Measurements from ENCODE around the gene P3H2. TPM values are rescaled to one million over a fixed set of nuclear protein-coding genes. Genes with fewer than 3 reads are reported as not detected.

Gene P3H2
- total RNA-seq, 1 donor from 2014 or later, result 19.8 TPM

DNA sequence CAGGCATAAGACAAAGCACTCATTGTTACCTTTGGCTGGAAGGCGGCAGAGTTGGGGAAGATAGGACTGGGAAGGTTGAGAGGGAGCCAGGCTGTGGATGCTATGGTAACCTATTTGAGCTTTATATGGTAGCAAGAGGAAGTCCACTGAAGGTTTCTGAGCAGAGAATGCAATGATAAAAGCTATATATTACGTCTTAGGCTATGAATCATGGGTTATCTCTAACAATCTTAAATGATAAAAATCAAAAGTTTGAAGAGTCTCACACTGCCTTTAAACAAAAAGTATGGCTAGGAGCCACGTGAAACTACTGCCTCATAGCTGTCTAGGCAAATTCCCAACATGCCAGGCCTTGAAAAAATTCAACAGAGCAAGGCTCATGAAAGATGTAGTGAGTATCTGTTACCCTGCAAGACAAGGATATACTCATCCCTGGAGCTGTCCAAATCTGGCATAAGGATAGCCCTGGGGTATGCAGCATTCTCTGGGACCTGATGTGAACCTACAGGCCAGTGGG, 4.1 kb downstream of the P3H2 start:
- Histone ChIP-seq H3K9ac (ENCODE audit: low read depth in 1 of 3, low read length in 3 of 3) (no peak overlapping the region), H3K36me3 (ENCODE audit: control insufficient read depth in 3 of 3, insufficient read depth in 3 of 3, low read length in 3 of 3) (no peaks in the 10 kb centered on the region), H3K27ac (ENCODE audit: low read depth, low read length) (no peak overlapping the region), H3K4me3 (ENCODE audit: low read length in 3 of 3) (no peak overlapping the region), H3K4me1 (ENCODE audit: control insufficient read depth in 3 of 3, insufficient read depth in 3 of 3, low read length in 3 of 3) (peaks cover 0 to 4% (median 3%) of the 10 kb centered on the region in 3 donors), H3K9me3 (ENCODE audit: control insufficient read depth in 3 of 3, low read length in 3 of 3) (no peaks in the 10 kb centered on the region), H3K27me3 (ENCODE audit: control insufficient read depth in 3 of 3, insufficient read depth in 3 of 3, low read length in 3 of 3) (peaks cover 0 to 11% (median 7%) of the 10 kb centered on the region in 3 donors)

DNA sequence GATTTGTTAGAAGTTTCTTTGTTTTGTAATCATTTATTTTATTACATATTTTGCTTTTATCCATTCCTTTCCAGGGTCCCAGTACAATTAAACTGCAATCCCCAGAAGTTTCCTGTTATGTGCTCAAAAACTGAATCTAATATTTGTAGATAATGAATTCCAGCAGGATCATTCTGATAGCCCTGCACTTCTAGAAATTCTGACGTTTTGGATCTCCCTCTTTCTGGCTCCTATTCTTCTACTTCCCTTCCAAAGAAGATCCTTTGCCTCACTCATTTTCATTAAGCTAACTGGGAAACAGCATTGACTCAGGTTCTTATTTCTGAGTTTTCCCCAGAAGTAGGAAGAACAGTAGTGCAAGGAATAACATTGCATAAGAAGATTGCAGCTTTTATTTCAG, 9.9 kb downstream of the P3H2 start:
- no peak overlapping the region for H3K27ac ChIP-seq (ENCODE audit: low read depth, low read length)
- no peaks in the 10 kb centered on the region for H3K4me1 ChIP-seq (ENCODE audit: control insufficient read depth in 3 of 3, insufficient read depth in 3 of 3, low read length in 3 of 3)
- no peaks in the 10 kb centered on the region for H3K9me3 ChIP-seq (ENCODE audit: control insufficient read depth in 3 of 3, low read length in 3 of 3)
- H3K9ac ChIP-seq (ENCODE audit: low read depth in 1 of 3, low read length in 3 of 3), result no peak overlapping the region
- H3K36me3 ChIP-seq (ENCODE audit: control insufficient read depth in 3 of 3, insufficient read depth in 3 of 3, low read length in 3 of 3), result no peaks in the 10 kb centered on the region
- H3K4me3 ChIP-seq (ENCODE audit: low read length in 3 of 3), result no peak overlapping the region
- H3K27me3 ChIP-seq (ENCODE audit: control insufficient read depth in 3 of 3, insufficient read depth in 3 of 3, low read length in 3 of 3), result no peaks in the 10 kb centered on the region

DNA sequence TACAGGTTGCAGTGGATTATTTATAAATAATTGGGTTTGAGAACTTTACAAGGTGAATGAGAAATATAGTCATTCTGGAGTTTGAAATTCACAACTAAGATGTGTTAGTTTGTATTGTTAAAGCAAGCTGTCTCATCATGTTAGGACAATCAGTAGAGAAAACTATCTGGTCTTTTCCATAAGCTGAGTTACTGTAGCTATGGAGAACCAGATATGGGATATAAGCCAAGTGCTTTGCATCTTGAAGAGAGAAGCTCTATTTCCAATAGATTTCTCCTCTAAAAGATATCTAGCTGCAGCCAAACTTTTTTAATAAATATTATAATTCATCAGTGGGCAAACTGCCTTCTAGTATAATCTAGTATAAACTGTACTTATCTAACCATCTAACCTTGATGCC, 11.3 kb downstream of the P3H2 start:
- no peaks in the 10 kb centered on the region for H3K4me1 ChIP-seq (ENCODE audit: control insufficient read depth in 3 of 3, insufficient read depth in 3 of 3, low read length in 3 of 3)
- H3K9ac ChIP-seq (ENCODE audit: low read depth in 1 of 3, low read length in 3 of 3), result no peak overlapping the region
- H3K9me3 ChIP-seq (ENCODE audit: control insufficient read depth in 3 of 3, low read length in 3 of 3), result no peaks in the 10 kb centered on the region
- H3K27me3 ChIP-seq (ENCODE audit: control insufficient read depth in 3 of 3, insufficient read depth in 3 of 3, low read length in 3 of 3), result no peaks in the 10 kb centered on the region
- H3K27ac ChIP-seq (ENCODE audit: low read depth, low read length), result no peak overlapping the region
- no peaks in the 10 kb centered on the region for H3K36me3 ChIP-seq (ENCODE audit: control insufficient read depth in 3 of 3, insufficient read depth in 3 of 3, low read length in 3 of 3)
- no peak overlapping the region for H3K4me3 ChIP-seq (ENCODE audit: low read length in 3 of 3)

DNA sequence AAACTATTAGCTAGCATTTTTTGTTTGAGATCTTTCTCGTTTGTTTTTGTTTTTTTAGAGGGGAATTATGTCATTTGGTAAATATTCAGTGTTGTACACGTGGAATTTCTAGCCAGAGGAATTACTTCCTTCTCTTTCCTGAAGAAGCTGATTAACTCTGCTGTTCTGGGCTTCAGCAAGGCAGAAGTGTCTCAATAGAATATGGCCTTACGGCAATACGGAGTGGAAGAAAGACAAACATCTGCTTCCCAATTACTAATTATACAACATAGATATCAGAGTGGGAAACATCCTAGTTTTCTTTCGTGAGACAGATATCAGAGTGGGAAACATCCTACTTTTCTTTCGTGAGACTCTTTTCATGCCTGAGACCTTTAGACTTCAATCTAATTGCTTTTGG, 11.9 kb downstream of the P3H2 start:
- no peak overlapping the region for H3K4me3 ChIP-seq (ENCODE audit: low read length in 3 of 3)
- H3K9ac ChIP-seq (ENCODE audit: low read depth in 1 of 3, low read length in 3 of 3), result no peak overlapping the region
- H3K4me1 ChIP-seq (ENCODE audit: control insufficient read depth in 3 of 3, insufficient read depth in 3 of 3, low read length in 3 of 3), result no peaks in the 10 kb centered on the region
- no peaks in the 10 kb centered on the region for H3K27me3 ChIP-seq (ENCODE audit: control insufficient read depth in 3 of 3, insufficient read depth in 3 of 3, low read length in 3 of 3)
- no peaks in the 10 kb centered on the region for H3K36me3 ChIP-seq (ENCODE audit: control insufficient read depth in 3 of 3, insufficient read depth in 3 of 3, low read length in 3 of 3)
- no peaks in the 10 kb centered on the region for H3K9me3 ChIP-seq (ENCODE audit: control insufficient read depth in 3 of 3, low read length in 3 of 3)
- no peak overlapping the region for H3K27ac ChIP-seq (ENCODE audit: low read depth, low read length)

DNA sequence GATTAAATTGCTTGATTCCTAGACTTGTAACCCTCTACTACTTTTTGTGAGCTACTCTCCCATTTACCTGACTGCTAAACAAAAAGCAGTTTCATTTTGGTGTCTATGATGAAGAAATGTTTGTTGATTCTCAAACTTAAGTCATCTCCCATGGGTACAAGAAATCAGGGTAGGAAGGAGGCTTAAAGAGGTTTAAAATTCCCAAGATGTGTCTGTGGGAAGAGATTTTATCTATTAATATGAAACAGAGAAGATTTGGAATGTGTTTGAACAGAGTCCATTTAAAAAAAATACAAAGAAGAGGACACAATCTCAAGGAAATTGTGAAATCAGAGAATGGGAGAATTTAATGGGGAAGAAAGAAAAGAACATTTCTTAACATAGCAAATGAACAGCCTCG, 14.8 kb downstream of the P3H2 start:
- Histone ChIP-seq H3K27ac (ENCODE audit: low read depth, low read length) (no peak overlapping the region), H3K4me3 (ENCODE audit: low read length in 3 of 3) (no peak overlapping the region), H3K9ac (ENCODE audit: low read depth in 1 of 3, low read length in 3 of 3) (no peak overlapping the region), H3K36me3 (ENCODE audit: control insufficient read depth in 3 of 3, insufficient read depth in 3 of 3, low read length in 3 of 3) (no peaks in the 10 kb centered on the region), H3K9me3 (ENCODE audit: control insufficient read depth in 3 of 3, low read length in 3 of 3) (no peaks in the 10 kb centered on the region), H3K27me3 (ENCODE audit: control insufficient read depth in 3 of 3, insufficient read depth in 3 of 3, low read length in 3 of 3) (no peaks in the 10 kb centered on the region), H3K4me1 (ENCODE audit: control insufficient read depth in 3 of 3, insufficient read depth in 3 of 3, low read length in 3 of 3) (no peaks in the 10 kb centered on the region)

DNA sequence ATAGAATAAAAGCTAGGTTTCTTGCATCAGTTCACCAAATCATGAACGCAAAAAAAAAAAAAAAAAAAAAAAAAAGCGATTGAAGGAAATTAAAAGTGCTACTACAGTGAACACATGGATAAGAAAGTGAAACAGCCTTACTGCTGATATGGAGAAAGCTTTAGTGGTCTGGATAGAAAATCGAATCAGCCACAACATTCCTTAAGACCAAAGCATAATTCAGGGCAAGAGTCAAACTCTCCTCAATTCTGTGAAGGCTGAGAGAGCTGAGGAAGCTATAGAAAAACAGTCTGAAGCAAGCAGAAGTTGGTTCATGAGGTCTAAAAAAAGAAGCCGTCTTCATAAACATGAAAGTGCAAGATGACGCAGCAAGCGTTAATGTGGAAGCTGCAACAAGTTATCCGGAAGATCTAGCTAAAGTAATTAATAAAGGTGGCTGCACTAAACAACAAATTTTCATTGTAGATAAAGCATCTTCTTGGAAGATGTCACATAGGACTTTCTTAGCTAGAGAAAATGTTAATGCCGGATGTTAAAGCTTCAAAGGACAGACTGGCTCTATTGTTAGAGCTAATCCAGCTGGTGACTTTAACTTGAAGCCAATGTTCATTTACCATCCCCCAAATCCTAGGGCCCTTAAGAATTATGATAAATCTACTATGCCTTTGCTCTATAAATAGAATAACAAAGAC, 19.2 kb downstream of the P3H2 start:
- Histone ChIP-seq H3K27me3 (ENCODE audit: control insufficient read depth in 3 of 3, insufficient read depth in 3 of 3, low read length in 3 of 3) (no peaks in the 10 kb centered on the region), H3K27ac (ENCODE audit: low read depth, low read length) (no peak overlapping the region), H3K9ac (ENCODE audit: low read depth in 1 of 3, low read length in 3 of 3) (no peak overlapping the region)

DNA sequence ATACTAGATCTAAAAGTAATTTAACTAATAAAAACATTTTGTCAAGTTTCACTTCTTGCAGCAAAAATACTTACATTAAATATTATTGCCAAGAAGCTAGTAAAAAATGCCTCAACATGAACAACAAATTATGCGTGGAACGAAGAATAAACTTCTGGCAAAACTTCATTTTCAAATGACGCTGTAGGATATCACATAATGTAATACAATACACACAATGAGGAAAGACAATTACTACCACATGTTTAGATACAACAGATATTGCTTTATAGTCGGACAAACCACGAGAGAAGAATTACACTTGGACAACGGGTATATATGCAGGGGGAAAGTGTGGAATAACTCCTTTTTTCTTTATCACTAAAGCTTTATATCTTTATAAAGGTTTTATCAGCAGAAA, 21.6 kb downstream of the P3H2 start:
- Histone ChIP-seq H3K27ac (ENCODE audit: low read depth, low read length) (no peak overlapping the region), H3K4me1 (ENCODE audit: control insufficient read depth in 3 of 3, insufficient read depth in 3 of 3, low read length in 3 of 3) (no peaks in the 10 kb centered on the region), H3K36me3 (ENCODE audit: control insufficient read depth in 3 of 3, insufficient read depth in 3 of 3, low read length in 3 of 3) (no peaks in the 10 kb centered on the region), H3K9ac (ENCODE audit: low read depth in 1 of 3, low read length in 3 of 3) (no peak overlapping the region), H3K27me3 (ENCODE audit: control insufficient read depth in 3 of 3, insufficient read depth in 3 of 3, low read length in 3 of 3) (no peaks in the 10 kb centered on the region), H3K4me3 (ENCODE audit: low read length in 3 of 3) (no peak overlapping the region), H3K9me3 (ENCODE audit: control insufficient read depth in 3 of 3, low read length in 3 of 3) (no peaks in the 10 kb centered on the region)

More for the DNA sequence above, 19.2 kb downstream of the P3H2 start:
- Histone ChIP-seq H3K4me1 (ENCODE audit: control insufficient read depth in 3 of 3, insufficient read depth in 3 of 3, low read length in 3 of 3) (no peaks in the 10 kb centered on the region), H3K4me3 (ENCODE audit: low read length in 3 of 3) (peak overlapping the region in 1 of 3 donors; percentile 18), H3K36me3 (ENCODE audit: control insufficient read depth in 3 of 3, insufficient read depth in 3 of 3, low read length in 3 of 3) (no peaks in the 10 kb centered on the region), H3K9me3 (ENCODE audit: control insufficient read depth in 3 of 3, low read length in 3 of 3) (no peaks in the 10 kb centered on the region)

DNA sequence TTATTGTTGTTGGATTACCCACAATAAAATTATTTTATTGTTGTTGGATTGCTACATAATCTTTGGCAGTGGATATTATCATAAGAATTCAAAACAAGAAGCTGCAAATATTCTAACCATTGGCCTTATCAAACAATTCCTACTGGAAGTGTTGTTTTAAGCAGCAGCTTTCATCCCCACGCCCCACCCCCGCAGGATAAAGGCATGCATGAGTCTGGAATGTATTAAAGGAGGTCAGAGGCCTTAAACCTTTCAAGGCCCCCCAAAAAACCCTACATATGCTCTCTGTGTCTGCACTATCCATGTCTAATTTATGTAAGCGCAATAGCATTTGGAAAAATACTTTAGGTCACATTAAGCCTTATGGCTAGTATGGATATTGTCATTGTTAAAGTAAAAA, 23.1 kb downstream of the P3H2 start:
- H3K9ac ChIP-seq (ENCODE audit: low read depth in 1 of 3, low read length in 3 of 3), result no peak overlapping the region
- H3K9me3 ChIP-seq (ENCODE audit: control insufficient read depth in 3 of 3, low read length in 3 of 3), result no peaks in the 10 kb centered on the region
- no peaks in the 10 kb centered on the region for H3K36me3 ChIP-seq (ENCODE audit: control insufficient read depth in 3 of 3, insufficient read depth in 3 of 3, low read length in 3 of 3)
- no peaks in the 10 kb centered on the region for H3K4me1 ChIP-seq (ENCODE audit: control insufficient read depth in 3 of 3, insufficient read depth in 3 of 3, low read length in 3 of 3)
- no peak overlapping the region for H3K4me3 ChIP-seq (ENCODE audit: low read length in 3 of 3)
- no peak overlapping the region for H3K27ac ChIP-seq (ENCODE audit: low read depth, low read length)
- H3K27me3 ChIP-seq (ENCODE audit: control insufficient read depth in 3 of 3, insufficient read depth in 3 of 3, low read length in 3 of 3), result no peaks in the 10 kb centered on the region

DNA sequence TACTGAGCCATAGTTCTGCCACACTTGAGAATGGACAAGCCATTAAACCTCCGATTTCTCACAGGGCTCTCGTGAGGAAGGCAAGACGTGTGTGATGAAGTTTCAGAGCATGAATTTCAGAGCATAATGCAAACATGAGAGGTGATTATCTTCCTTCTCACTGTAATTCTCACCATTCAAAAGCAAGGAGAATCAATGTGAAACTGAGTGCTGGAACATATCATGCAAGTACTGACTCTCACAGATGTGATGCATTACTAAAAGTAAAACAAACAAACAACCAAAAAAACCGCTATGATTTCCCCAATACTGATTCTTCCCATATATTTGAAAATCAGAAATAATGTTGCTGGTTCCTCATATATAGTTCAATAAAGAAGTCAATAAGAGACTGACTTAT, 23.7 kb downstream of the P3H2 start:
- Histone ChIP-seq H3K9me3 (ENCODE audit: control insufficient read depth in 3 of 3, low read length in 3 of 3) (no peaks in the 10 kb centered on the region), H3K4me1 (ENCODE audit: control insufficient read depth in 3 of 3, insufficient read depth in 3 of 3, low read length in 3 of 3) (no peaks in the 10 kb centered on the region), H3K36me3 (ENCODE audit: control insufficient read depth in 3 of 3, insufficient read depth in 3 of 3, low read length in 3 of 3) (no peaks in the 10 kb centered on the region), H3K4me3 (ENCODE audit: low read length in 3 of 3) (no peak overlapping the region), H3K9ac (ENCODE audit: low read depth in 1 of 3, low read length in 3 of 3) (no peak overlapping the region), H3K27ac (ENCODE audit: low read depth, low read length) (no peak overlapping the region), H3K27me3 (ENCODE audit: control insufficient read depth in 3 of 3, insufficient read depth in 3 of 3, low read length in 3 of 3) (no peaks in the 10 kb centered on the region)

DNA sequence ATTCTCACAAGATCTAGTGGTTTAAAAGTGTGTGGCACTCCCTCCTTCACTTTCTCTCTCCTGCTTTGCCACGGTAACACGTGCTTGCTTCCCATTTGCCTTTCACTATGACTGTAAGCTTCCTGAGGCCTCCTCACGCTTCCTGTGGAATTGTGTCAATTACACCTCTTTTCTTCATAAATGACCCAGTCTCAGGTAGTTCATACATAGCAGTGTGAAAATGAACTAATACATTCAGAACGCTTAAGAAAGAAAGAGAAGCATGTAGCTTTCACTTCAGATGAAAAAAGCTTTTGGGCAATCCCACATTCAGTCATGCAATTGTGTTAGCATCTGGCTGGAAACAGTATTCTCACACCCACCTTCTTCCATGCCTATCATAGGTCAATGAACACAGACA, 24.4 kb downstream of the P3H2 start:
- Histone ChIP-seq H3K4me3 (ENCODE audit: low read length in 3 of 3) (no peak overlapping the region), H3K27me3 (ENCODE audit: control insufficient read depth in 3 of 3, insufficient read depth in 3 of 3, low read length in 3 of 3) (no peaks in the 10 kb centered on the region), H3K9ac (ENCODE audit: low read depth in 1 of 3, low read length in 3 of 3) (no peak overlapping the region), H3K4me1 (ENCODE audit: control insufficient read depth in 3 of 3, insufficient read depth in 3 of 3, low read length in 3 of 3) (no peaks in the 10 kb centered on the region), H3K9me3 (ENCODE audit: control insufficient read depth in 3 of 3, low read length in 3 of 3) (no peaks in the 10 kb centered on the region), H3K36me3 (ENCODE audit: control insufficient read depth in 3 of 3, insufficient read depth in 3 of 3, low read length in 3 of 3) (no peaks in the 10 kb centered on the region), H3K27ac (ENCODE audit: low read depth, low read length) (no peak overlapping the region)

All from skeletal muscle tissue (tissue), 4 donors.